GM21390 (cell line): Measurements from ENCODE around the gene SF1.

ENCODE experiments used
- ATAC-seq: cut with Tn5 transposase; IDR thresholded peaks from one replicate; pipeline ENCODE4 v1.9.1; 2021; ENCODE audit not compliant: unreplicated experiment

The SF1 gene

GRCh38 chr11:64762674-64763525, 15.4 kb downstream of the SF1 start:
- ATAC-seq: no peak

DNA sequence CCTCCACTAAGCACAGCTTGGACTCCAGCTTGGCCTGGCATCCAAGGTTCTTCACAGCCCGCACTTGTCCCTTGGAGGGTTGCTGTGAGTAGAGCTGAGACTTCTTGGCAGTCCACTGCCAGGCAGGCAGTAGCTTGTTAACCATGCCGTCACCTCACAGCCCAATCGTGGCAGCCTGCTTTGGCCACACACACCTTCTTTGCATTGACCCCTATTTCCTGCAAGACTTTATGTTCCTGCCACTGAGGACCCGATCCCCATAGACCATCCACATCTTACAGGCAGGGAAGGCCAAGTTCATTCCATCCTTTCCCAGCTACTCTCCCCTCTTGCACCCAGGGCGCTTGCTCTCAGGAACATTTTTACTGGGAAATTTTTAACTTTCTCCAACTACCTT, 16.1 kb downstream of the SF1 start:
- no peak for ATAC-seq

DNA sequence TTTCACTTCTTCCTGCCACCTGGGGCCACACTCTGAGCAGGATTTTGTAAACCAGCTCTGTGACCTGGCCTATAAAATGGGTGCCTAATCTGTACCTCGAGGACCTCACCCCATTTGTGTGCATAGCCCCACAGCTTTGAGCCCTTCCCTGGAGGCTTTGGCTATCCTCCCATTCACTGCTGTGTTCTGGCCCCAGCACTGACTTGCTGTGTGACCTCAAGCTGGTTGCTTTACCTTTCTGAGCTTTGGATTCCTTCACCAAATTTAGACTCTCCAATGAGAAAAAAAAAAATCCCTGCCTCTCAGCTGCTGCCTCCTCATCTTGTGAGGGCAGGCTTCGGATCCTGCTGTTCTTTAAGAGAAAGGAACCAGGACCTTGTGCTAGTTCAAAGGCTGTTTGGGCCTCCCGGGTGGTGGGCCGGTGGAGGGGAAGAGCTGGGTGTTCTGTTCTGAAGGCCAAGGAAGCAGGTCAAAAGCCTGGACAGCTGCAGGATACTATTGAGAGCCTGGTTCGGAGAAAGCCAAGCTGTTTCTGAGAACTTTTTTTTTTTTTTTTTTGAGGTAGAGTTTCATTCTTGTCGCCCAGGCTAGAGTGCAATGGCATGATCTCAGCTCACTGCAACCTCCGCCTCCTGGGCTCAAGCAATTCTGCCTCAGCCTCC, 17.5 kb downstream of the SF1 start:
- ATAC-seq: no peak

DNA sequence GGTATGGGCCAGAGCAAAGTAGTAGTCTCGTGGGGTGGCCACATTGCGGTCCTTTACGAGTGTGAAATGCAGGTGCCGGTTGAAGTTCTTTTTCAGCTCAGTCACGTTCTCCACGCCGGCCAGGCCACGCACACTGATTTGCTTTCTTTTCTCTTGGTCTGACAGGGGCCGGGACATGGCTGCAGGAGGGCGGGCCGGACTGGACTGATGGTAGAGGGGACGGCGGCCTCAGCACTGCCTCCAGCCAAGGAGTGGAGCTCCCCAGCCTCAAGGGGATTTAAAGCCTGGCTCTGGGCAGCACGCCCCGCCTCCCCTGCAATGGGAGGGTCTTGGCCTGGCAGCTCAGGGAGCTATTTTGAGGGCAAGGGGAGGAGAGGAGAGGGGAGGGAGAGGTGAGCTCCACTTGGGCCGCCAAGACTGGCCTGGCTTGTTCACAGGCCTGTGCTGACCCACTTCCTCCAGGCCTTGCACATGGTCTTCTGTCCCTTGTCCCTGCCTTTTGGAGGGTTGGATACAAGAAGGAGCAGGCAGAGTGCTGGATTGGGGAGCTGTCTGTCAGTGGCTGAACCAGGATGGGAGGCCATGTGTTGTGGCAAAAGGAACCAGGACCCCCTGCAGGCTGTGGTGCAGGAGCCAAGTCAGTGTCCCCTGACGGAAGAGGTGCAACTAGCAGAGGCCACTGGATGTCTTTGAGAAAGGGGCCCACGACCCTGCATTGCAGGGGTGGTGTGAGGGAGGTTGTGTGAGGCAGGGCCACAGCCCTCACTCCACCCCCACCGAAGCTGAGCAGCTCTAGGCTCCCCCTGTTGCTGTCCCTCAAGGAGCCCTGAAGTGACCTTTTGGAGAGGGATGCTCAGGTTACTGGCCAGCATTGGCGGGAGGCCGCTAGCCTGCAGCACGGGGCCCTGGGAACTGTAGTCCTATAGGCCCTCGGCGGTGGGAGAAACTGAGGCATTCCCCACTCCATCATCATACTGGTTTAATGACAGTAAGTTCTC, 18.3 kb downstream of the SF1 start, which contains the start of gene PYGM:
Gene PYGM (minus strand): TSS at position 253 of the 998 bp plus-strand sequence. CDS start 76 bp downstream, at position 177.
- no peak for ATAC-seq

GRCh38 chr11:64759131-64759721, 19.1 kb downstream of the SF1 start:
- no peak for ATAC-seq

GRCh38 chr11:64758330-64759079, 19.8 kb downstream of the SF1 start:
- no peak for ATAC-seq

DNA sequence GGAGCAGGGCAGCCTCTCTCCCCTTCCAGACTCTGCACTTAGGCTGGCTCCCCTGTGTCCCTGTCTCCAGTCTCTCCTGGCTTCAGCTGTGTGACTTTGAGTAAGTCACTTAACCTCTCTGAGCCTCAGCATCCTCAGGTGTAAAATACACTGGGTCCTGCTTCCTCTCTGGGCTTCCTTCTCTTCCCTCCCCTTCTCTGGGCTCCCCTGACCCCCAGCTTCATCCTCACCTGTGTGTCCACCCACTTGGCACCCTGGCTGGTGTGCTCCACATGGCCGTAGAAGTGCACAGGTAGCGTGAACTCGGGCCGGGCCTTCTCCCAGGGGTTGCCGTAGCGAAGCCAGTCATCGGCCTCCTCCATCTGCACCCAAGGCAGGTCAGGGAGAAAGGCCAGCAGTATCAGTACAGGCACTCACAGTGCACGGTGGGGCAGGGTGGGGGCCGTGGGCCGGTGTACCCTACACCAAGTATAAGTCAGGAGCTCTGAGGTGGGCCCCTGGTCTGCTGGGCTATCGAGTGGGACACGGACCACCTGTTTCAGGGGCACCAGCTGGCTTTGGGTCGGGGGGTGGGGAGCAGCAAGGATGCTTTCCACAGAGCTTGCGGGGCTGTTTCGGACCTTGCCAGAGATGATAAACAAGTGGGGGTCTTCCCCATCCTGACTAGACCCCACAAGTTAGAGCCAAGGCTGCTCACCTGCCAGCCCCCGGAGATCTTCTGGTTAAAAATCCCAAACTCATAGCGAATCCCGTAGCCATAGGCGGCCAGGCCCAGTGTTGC, 20.6 kb downstream of the SF1 start:
- no peak for ATAC-seq

DNA sequence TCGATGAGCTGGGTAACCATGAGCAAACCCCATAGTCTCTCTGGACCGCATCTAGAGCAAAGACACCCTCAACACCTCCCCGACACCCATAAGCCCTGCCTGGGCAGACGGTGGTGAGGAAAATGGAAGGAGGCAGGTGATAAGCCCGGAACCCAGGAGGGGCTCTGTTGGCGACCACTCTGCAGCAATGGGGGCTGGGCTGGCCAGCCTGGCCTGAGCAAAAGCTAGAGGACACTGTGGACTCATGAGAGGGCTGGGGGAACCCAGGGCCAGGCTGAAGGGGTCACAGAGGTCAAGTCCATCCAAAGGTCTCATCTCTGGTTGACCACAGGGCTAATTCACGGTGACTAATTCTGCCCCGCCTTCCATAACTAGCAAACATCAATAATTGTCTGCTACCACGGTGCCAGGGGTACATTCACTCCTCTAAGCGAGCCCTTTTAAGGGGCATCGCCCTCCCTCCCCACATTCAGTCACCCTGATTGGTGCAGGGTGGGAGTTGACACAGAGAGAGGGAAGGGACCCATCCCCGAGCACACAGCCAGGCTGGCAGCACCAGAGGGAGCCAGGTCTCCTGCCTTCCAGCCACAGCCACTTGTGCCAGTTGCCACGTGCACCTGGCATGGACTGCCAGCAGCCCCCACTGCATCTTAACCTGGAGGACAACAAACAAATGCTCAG, 22.5 kb downstream of the SF1 start:
- ATAC-seq: no peak

- ATAC-seq: no peak
Measured at GRCh38 chr11:64754919-64755662, 23.3 kb downstream of the SF1 start.

GRCh38 chr11:64754124-64754918, 24.0 kb downstream of the SF1 start:
- no peak for ATAC-seq

GRCh38 chr11:64753380-64754123, 24.8 kb downstream of the SF1 start:
- no peak for ATAC-seq

GRCh38 chr11:64753019-64753379, 25.3 kb downstream of the SF1 start:
- ATAC-seq: no peak

GRCh38 chr11:64752175-64752970, 26.0 kb downstream of the SF1 start:
- no peak for ATAC-seq

DNA sequence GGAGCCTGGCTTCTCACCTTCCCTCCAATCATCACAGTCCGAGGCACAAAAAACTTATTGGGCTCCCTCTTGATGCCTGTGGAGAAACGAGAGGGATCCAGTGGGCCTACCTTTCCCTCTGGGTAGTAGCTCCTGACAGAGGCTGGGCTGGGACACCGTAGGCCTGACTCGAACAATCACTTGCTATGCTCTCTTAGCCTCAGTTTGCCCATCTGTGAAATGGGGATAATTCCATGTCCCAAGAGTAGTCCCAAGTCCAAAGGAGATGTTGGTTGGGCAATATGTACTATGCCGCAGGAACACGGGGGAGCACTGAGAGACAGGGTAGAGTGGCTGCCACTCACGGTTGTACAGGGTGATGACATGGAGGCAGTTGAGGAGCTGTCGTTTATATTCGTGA, 26.8 kb downstream of the SF1 start:
- no peak for ATAC-seq

GRCh38 chr11:64751136-64751535, 27.2 kb downstream of the SF1 start:
- ATAC-seq: no peak
